Progenitor cell of endocrine pancreas (in vitro differentiated cells): ENCODE data around the gene CDON. TPM values are rescaled to one million over a fixed set of nuclear protein-coding genes. Genes with fewer than 3 reads are reported as not detected.

ENCODE experiments used
- DNase-seq: peaks from one replicate; pipeline ENCODE4 v3.0.0; 2021; ENCODE audit warnings: low spot score; ENCODE audit not compliant: unreplicated experiment
- H3K27ac Mint-ChIP-seq: 2 replicates; pipeline ENCODE4 v1.8.0; 2021; ENCODE audit warnings: mild to moderate bottlenecking, moderate library complexity, mixed read lengths
- H3K27me3 Mint-ChIP-seq: 2 replicates; pipeline ENCODE4 v1.8.0; 2021; ENCODE audit warnings: mixed read lengths
- H3K36me3 Mint-ChIP-seq: 2 replicates; pipeline ENCODE4 v1.8.0; 2022; ENCODE audit warnings: mixed read lengths; ENCODE audit not compliant: insufficient read depth
- H3K4me1 Mint-ChIP-seq: 2 replicates; pipeline ENCODE4 v1.8.0; 2021; ENCODE audit warnings: low read depth, mixed read lengths
- H3K4me3 Mint-ChIP-seq: 2 replicates; pipeline ENCODE4 v1.8.0; 2021; ENCODE audit warnings: low read depth, mild to moderate bottlenecking, moderate library complexity, mixed read lengths
- H3K9me3 Mint-ChIP-seq: 2 replicates; pipeline ENCODE4 v1.8.0; 2021; ENCODE audit warnings: low read depth, mixed read lengths
- total RNA-seq: library from RNA; stranded (reverse); gene quantifications from 2 replicates; pipeline ENCODE4 v1.2.1, GENCODE V29; 2021
- TF ChIP-seq, protein P1 (sequence below): fragments of 200-600 bp; sonication (generic); IDR thresholded peaks from one replicate; pipeline ENCODE4 v1.5.0; 2021; ENCODE audit warnings: antibody characterized with exemption, mild to moderate bottlenecking; ENCODE audit not compliant: unreplicated experiment

The CDON gene
- total RNA-seq, 1 donor from 2014 or later = 26.4 TPM

DNA sequence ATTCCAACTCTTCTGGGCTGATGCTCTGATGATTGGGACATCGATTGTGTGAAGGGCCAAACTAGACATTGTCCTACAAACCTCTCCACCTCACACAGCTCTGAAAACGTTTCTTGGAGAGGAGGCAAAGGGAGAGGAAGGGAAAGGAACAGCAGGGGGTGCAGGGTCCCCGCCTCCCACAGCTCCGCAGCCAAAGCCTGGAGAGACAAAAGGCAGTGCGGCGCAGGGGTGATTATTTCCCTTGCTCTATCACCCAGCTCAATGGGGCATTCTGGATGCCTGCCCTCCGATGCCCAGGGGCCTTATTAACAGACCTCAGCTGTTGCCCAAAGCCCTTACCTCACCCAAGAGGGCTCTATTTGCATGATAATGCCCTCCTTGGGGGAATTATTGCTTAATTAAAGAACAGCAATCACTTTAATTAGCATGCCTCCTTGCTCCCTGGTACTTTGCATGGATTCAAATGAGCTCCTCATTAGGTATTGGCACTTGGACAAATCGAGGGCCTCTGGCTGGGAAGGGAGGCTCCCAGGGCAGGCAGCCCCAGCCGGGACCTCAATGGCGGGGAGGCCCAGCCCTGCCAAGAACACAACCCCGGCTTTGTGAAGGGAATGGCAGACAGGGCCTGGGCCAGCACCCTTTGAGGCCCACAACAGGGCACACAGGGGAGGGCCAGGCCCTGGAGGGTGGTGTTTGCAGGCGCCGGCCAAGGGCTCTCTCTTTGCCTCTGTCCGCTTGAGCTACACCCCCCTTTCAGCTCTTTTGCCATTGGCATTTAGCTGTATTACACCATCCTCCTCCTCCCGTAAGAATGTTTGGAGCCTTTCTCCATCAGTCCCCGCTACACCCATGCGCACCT is 19.8 kb upstream of the CDON start:
- peaks cover 6% of the 10 kb centered on the region for H3K27me3 Mint-ChIP-seq
- no peaks in the 10 kb centered on the region for H3K36me3 Mint-ChIP-seq
- TF ChIP-seq, protein P1, sequence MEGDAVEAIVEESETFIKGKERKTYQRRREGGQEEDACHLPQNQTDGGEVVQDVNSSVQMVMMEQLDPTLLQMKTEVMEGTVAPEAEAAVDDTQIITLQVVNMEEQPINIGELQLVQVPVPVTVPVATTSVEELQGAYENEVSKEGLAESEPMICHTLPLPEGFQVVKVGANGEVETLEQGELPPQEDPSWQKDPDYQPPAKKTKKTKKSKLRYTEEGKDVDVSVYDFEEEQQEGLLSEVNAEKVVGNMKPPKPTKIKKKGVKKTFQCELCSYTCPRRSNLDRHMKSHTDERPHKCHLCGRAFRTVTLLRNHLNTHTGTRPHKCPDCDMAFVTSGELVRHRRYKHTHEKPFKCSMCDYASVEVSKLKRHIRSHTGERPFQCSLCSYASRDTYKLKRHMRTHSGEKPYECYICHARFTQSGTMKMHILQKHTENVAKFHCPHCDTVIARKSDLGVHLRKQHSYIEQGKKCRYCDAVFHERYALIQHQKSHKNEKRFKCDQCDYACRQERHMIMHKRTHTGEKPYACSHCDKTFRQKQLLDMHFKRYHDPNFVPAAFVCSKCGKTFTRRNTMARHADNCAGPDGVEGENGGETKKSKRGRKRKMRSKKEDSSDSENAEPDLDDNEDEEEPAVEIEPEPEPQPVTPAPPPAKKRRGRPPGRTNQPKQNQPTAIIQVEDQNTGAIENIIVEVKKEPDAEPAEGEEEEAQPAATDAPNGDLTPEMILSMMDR = no peak
- H3K27ac Mint-ChIP-seq = peak overlapping the region; percentile 53
- no peak overlapping the region for H3K4me3 Mint-ChIP-seq
- H3K4me1 Mint-ChIP-seq = peaks cover 31% of the 10 kb centered on the region
- DNase-seq = no peak
- no peaks in the 10 kb centered on the region for H3K9me3 Mint-ChIP-seq

DNA sequence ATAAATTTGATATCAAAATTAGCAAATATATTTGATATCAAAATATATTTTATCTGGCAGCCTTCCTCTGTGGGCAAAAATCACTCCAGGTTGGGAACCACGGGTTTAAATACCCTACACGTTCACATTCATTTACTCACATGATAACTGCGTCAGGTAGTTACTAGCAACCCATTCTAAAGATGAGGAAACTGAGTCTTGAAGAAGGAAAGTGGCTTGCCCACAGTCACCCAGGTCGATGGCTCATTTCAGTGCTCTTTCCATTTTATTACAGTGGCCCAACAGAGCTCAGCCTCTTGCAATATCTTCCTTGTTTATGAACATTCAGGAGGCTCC is 19.2 kb upstream of the CDON start:
- Mint-ChIP-seq H3K27me3 (peaks cover 6% of the 10 kb centered on the region), H3K36me3 (no peaks in the 10 kb centered on the region), H3K4me1 (peaks cover 27% of the 10 kb centered on the region), H3K9me3 (no peaks in the 10 kb centered on the region), H3K27ac (no peak overlapping the region), H3K4me3 (no peak overlapping the region)
- TF ChIP-seq, protein P1 = no peak
- DNase-seq = no peak

DNA sequence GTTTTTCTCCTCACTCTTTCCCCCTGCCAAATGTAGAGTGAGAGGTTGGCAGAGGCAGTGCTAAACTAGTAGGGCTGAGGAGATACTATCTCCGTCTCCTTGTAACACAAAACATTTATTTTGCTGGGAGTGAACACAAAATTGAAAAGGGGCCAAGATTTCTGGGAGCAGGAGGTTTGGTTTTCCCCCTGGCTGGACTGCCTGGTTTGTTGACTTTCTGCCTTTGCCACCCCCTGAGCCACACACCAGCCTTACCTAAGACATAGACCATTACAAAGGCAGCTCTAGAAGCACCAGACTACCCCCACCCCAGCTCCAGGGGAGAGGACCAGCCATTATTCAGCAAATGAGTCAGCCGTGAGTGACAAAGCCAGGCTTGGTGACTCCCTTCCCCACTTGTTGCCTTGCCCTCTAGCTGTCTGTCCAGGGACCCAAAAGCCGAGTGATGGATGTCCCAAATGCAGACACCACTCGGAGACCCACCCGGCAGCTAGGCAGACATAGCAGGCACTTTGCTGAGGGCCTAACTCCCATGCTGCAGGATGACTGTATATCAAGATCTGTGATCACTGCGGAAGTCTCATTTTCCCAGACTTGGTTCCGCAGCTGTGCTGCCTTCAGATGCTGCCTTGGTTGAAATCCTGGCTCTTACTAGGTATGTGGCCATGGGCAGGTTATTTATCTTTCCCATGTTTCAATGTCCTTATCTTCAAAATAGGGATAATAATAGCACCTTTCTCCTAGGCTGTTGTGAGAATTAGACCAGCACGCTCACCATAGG is 17.7 kb upstream of the CDON start:
- Mint-ChIP-seq H3K4me3 (no peak overlapping the region), H3K4me1 (peaks cover 24% of the 10 kb centered on the region), H3K27ac (peak overlapping the region; percentile 93)

DNA sequence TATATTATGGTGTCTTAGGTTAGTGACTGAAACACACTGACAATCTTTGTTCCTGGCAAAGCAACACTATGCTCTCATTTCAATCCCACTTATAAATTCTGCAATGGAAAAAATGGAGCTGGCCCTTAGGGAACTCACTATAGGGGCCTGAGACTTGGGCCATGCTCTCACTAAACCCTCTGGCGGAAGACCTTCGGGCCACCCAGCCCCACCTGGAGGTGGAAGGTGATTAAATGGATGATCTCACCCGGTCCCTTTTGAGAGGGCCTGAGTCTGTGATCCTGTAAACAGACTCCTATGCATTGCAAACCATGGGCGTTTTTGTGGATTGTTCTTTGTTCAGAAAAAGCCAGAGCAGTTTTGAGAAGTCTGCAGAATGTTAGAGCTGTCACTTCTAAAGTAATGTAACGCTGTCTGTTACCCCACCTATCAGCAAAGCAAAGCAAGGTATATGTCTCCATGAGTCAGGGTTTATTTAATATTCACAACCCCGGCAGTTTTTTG is 17.0 kb upstream of the CDON start:
- peaks cover 6% of the 10 kb centered on the region for H3K27me3 Mint-ChIP-seq
- TF ChIP-seq, protein P1 = no peak
- H3K36me3 Mint-ChIP-seq = no peaks in the 10 kb centered on the region
- H3K4me3 Mint-ChIP-seq = no peak overlapping the region
- H3K9me3 Mint-ChIP-seq = no peaks in the 10 kb centered on the region
- H3K27ac Mint-ChIP-seq = peak overlapping the region; percentile 93
- no peak for DNase-seq
- peaks cover 24% of the 10 kb centered on the region for H3K4me1 Mint-ChIP-seq

More for the DNA sequence above, 17.7 kb upstream of the CDON start:
- TF ChIP-seq, protein P1 = no peak
- Mint-ChIP-seq H3K36me3 (no peaks in the 10 kb centered on the region), H3K27me3 (peaks cover 6% of the 10 kb centered on the region), H3K9me3 (no peaks in the 10 kb centered on the region)
- DNase-seq = no peak

DNA sequence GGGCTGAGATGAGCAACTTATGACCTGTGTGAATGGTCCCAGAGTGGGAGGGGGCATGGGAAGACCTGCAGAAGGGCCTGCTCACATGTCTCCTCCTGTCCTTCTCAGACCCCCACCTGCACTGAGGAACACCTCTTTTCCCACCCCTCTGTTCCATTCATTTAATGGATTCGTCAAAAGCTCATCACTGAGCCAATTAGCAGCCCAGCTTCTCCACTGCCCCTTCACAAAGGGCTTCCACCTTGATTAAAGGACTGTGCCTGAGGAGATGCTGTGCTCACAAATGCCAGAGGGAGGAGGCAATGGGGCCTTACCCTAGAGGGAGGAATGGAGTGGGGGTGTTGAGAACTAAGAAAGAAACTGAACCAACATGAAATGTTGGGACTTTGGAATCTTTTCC is 14.0 kb upstream of the CDON start:
- TF ChIP-seq, protein P1 = no peak
- Mint-ChIP-seq H3K9me3 (no peaks in the 10 kb centered on the region), H3K27ac (no peak overlapping the region), H3K4me3 (no peak overlapping the region), H3K4me1 (peaks cover 24% of the 10 kb centered on the region), H3K27me3 (no peaks in the 10 kb centered on the region), H3K36me3 (no peaks in the 10 kb centered on the region)
- DNase-seq = no peak
